HG03575 (cell line): ENCODE results near the gene NRXN3.
"Not testable (repeated sequence)": the region's sequence is repeated elsewhere in the genome, so short reads cannot be mapped to it uniquely, and the experiment has no call there.

Experiments used
- ATAC-seq: cut with Tn5 transposase; IDR thresholded peaks from one replicate; pipeline ENCODE4 v1.9.1; 2021; ENCODE audit not compliant: unreplicated experiment, insufficient number of reproducible peaks, low FRiP score; ENCODE audit errors: extremely low read depth

NRXN3 gene

DNA sequence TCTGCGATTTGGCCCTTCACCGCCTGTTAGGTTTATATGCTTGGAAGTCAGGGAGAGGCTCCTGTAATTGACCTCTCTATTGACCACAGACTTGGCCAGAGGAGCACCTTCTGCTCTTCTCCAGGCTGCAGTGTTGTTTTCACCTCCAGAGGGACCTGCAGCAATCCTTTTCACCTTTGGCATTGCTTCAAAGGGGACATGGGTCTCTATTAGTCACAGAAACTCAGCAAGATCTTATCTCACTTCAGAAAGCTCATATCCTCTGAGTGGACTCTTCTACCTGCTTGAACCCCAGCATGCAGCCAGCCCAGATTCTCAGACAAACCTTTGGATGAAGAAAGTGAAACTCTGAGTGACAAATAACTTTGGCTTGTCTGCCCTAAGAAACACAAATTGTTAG is 339.3 kb downstream of the NRXN3 start:
- no peak for ATAC-seq

DNA sequence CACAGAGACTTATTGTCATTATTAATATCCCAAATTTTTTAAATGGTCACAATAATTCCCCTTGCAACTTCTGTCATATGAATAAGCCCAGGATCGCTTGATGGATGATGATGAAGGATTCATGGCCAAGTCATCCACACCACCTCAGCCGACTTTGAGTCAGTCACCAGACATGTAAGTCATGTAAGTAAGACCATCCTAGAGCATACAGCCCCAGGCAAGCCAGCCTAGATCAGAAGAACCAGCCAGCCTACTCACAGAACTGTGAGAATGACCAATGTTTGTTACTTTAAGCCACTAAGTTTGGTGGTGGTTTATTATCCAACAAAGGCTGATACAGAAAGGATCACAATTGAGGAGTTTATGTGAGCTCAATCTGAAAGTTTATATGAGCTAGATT is 341.8 kb downstream of the NRXN3 start:
- no peak for ATAC-seq

GRCh38 chr14:78519863-78520262 is 349.7 kb downstream of the NRXN3 start:
- ATAC-seq, result no peak

DNA sequence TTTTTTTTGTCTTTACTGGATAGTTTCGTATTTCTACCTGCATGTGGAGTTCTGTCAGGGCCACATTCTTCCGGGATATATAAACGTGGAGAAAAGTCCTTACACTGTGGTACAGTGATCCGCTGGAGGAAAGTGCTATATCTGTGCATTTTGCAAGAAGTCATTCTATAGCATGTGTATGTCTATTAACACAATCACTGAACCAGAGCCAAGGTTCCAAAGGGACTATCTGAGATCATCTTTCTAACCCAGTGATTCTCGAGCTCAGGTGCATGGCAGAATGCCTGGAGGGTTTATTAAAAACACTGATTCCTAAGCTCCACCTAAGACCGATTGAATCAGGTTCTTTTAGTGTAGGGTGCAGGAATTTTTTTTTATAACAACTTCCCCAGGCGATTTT is 354.0 kb downstream of the NRXN3 start:
- ATAC-seq, result no peak

DNA sequence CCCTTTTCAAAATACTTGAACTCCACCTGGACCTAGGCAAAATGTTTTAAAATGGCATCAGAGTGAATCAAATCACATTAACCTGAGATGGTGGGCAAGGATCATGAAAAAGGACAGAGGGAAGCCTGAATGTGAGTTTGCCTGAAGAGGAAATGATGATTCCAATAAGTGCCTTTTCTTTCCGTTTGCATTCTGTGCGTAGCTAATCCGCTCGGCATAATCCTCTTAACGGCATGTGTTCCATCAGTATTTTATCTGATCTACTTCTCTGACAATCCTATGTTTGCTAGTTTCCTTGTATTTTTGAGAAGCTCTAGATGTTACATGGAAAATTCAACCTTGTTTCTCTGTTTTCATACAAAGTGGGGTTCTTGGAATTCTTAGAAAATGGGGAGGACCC is 354.6 kb downstream of the NRXN3 start:
- ATAC-seq, result no peak

DNA sequence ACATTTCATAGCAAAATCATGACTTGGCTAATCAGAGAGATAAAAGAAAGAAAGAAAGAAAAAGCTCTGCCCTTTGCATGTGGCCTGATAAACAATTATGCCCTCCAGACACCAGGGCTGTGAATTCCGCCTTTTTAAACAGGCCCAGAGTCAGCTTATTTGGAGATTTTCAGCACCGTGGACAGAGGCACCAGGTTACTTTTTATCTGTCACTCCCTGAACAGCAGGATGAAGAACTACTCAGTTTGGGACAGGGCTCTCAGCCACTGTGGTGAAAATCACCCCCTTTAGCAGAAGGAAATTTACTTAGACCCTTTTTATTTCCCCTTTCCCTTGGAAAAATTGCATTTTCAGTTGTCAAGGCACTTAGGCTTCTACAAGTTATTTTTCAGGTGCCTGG is 359.9 kb downstream of the NRXN3 start:
- ATAC-seq, result no peak

GRCh38 chr14:78534141-78534540 is 364.0 kb downstream of the NRXN3 start:
- no peak for ATAC-seq

DNA sequence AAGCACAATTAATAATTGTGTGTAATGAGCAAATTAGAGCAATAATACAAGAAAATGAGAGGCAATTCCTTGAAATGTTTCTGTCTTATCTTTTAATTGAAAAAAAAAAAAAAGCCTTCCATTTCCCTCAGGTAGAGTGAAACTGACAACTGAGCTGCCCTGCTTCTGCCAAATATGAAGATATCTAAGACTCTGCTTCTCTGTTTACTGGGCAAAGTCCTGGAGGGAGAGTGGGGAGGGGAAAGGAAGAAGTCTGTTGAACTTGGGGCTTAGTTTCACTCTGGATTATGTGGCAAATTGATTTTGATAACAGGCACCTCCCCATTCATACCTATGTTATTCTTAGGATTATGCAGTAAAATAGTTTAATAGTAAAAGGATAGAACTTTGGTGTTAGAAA is 364.9 kb downstream of the NRXN3 start:
- ATAC-seq, result no peak

GRCh38 chr14:78541788-78542187 is 371.6 kb downstream of the NRXN3 start:
- ATAC-seq, result not testable (repeated sequence)

- no peak for ATAC-seq
Observed at GRCh38 chr14:78543433-78543832, 373.3 kb downstream of the NRXN3 start.

DNA sequence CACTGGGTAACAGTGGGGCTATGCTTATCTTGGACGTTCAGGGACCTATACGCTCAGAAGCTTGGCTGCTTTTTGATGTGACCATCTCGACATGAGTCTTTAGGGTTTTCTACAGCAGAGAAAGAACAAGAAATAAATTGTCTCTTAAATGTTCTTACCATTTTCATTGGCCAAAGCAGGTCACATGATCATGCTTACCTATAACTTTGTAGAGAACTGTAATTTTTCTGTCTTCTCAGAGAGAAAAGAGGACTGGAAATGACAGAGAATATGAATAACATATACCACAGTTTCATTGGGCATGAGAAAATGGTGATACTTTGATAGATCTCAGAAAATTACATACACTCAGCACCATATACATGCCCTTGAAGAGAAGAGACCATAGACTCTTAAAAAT is 390.9 kb downstream of the NRXN3 start:
- ATAC-seq, result no peak

DNA sequence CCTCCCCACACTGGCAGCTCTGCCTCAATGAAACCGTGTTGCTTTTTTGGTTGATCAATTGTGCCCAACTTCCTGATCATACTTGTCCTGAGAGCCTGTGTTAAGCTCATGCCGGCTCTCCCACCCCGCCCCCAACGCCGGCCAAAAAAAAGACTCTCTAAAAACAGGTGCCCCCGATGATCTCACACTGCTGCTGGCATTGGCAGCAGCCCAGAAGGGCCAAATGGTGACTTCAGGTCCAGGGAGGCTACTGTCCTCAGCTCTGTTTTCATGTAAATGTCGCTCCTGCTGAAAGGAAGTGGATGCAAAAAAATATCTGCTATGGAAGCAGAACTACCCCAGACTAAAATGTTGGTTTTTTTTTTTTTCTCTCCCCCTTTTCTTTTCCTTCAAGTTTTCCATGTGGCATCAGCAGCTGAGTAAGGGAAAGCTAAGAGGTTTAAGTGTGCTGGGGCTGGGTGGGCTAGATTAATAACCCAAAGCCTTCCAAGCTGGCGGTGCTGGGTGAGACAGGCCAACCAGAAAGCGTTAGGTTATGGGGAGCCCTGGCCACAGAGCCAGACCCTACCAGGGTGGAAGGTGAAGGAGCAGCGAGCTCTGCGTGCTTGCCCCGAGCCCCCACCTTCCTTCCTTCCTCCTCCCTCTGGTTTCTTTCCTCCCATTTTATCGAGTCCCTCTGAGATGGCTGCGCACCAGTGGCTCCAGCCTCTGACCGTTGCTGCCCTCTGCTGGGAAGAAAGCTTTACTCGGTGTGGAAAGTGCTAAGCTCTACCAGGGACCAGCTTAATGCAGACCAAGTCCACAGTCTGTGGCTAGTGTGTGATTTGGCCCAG is 396.1 kb downstream of the NRXN3 start:
- no peak for ATAC-seq

DNA sequence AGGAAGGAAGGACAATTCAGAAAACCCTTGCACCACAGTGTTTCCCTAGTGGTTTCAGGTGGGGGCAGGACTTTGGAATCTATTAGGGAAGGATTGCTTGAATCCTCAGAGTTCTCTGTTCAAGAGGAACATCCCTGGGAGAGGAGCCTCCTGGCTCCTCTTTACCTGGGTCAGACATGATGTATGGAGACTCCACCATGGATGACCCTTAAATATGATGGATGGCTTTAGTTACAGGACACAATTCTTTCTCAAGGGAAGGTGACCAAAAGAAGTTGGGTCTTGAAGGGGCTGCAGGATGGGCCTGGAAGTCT is 396.6 kb downstream of the NRXN3 start:
- no peak for ATAC-seq

GRCh38 chr14:78567343-78567742 is 397.2 kb downstream of the NRXN3 start:
- no peak for ATAC-seq

GRCh38 chr14:78573736-78574135 is 403.6 kb downstream of the NRXN3 start:
- ATAC-seq, result not testable (repeated sequence)

DNA sequence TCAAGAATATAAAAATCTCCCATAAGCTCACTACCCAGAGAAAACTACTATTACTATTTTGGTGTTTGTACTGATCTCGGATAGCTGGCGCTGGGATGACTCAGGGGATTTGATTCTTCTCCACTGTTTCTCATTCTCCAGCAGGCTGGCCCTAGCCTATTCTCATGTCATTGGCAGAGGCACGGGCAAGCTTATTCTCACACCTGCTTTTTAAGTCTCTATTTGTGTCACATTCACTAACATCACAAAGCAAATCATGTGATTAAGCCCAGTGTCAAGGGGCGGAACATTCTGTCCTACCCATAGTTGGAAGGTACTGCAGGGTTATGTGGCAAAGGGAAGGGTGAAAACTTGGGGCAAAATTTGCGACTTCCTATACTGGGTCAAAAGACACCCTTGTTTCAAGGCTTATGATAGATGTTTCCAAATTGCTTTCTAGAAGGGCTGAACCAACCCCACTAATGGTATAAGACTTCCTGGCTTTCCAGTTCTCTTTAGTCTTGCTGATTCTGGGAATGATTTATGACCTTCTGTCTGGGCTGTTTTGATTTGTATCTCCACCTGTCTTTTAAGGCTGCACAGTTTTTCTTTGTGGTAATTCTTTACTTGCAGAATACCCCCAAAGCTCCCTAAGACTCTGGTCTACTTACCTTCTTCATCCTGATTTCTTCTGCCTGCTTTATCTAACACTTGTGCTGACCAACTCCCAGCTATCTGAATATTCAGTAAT is 406.4 kb downstream of the NRXN3 start:
- no peak for ATAC-seq

- ATAC-seq, result no peak
Observed at GRCh38 chr14:78581229-78581628, 411.1 kb downstream of the NRXN3 start.

- ATAC-seq, result no peak
Observed at GRCh38 chr14:78586681-78587080, 416.5 kb downstream of the NRXN3 start.

- no peak for ATAC-seq
Observed at GRCh38 chr14:78588906-78589305, 418.7 kb downstream of the NRXN3 start.

DNA sequence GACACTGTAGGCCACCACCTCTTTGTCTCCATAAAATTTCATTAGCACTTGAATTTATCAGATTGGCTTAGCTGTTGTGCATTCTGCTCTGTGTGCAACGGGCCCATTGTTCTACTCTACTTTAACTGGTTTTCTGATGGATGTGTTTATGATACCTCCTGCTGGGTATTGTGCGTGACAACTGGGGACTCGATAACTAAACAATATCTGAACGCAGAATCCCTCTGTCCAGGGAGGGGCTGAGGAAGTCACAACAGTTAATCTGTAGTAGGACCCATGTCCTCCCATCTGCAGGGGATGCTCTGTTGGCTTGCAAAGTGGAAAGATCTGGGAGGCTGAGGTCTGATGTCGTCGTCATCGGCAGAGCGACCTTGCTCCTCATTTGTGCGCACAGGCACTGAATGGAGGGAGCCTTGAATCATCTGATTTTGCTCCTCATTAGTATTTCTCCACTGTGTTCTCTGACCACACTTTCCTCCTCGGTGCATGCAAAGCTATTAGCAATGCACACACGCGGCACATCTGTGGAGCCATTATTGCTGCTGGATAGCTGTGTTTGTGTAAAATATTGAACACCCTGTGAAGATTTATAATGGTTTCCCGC is 422.5 kb downstream of the NRXN3 start:
- ATAC-seq, result no peak
